ENCODE measurements around the gene PSAT1.

Gene PSAT1

GRCh38 chr9:78294290-78295176, 2.4 kb upstream of the PSAT1 start:
- no peak for DNase-seq

- no peak for DNase-seq
Observed at GRCh38 chr9:78295177-78295575, 1.7 kb upstream of the PSAT1 start.

GRCh38 chr9:78295731-78296130, 1.2 kb upstream of the PSAT1 start:
- DNase-seq, result no peak

DNA sequence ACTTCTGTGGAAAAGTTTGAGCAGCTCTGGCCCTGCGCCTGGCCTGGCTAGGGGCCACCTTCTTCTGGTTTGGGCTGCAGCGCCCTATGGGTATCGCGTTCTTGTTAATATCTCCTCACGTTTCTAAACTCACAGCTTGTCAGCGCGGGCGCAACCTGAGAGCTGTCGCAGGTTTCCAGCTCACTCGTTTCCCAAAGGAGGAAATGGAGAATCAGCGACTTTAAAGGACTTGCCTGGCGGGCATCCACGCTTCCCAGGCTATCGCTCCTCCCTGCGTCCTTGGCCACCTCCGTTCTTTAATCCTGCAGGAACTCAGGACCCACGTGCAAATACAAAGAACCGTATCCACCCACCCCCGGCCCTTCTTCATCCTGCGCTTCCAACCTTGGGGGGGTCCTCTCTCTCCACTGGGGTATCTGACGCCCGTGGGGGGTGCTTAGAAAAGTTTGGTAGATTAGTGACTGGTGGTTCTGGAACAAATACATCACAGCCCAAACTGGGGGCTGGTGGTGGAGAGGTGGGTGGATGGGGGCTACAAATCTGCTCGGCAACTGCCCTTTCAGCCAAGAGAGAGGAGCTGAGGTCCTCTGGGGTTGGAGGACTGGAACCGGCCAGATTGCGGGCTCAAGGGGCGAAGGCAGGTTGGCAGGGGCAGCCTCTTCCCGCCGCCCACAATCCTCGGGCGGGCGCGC, 578 bp upstream of the PSAT1 start:
- peak; percentile 30 for DNase-seq

GRCh38 chr9:78297672-78297961, 692 bp downstream of the PSAT1 start:
- no peak for DNase-seq

DNA sequence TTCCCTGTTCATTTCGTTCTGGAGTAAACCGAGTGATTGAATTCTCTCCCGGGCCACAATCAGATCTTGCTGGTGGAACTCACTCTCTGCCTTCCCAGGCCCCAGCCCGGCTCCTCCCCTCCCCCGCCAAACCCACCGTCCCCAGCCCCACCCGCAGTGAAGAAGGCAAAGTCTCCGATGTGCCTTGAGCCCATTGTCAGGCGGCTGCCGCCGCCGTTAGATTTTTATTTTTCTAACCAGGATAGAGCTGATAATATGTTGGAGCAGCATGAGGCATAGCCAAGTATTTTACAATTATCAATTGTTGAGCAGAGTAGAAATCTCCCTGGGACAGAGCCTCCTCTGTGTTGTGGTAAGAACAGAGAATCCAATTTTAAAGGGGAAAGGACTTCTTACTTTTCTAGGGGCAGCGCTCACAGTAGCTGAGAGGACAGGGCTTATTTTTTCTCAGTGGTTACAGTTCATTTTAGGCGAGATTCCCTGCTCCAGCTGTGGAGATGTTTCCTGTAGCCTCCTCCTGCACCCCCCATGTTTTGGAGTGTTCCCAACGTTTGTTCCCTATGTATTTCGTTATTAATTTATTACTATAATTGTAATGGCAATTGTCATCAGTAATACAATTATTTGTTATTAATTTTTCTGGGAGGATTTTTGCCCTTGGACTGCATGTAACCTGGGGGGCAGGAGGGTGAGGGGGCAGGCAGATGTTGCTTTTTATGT, 1.3 kb downstream of the PSAT1 start:
- DNase-seq, result peak; percentile 30

DNA sequence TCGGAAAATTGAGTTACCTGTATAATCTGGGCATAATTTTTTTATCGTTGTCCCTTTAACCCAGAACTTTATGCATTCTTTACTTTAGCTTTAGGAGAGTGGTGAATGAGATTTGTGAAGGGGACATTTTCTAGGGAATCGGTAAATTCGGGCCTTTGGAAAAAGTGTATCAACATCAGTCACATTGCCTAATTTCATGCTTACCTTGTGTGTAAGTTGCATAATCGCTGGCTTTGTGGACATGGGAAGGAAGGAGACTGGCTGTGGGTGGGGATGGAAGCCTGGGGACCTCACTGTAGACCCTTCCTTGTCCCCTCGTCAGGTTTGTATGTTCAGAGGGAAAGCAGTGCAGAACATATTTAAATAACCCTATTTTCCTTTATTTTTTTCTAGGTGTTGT, 3.3 kb downstream of the PSAT1 start:
- no peak for DNase-seq

GRCh38 chr9:78301466-78301865, 4.5 kb downstream of the PSAT1 start:
- DNase-seq, result no peak

- no peak for DNase-seq
Observed at GRCh38 chr9:78303377-78304062, 6.6 kb downstream of the PSAT1 start.

DNA sequence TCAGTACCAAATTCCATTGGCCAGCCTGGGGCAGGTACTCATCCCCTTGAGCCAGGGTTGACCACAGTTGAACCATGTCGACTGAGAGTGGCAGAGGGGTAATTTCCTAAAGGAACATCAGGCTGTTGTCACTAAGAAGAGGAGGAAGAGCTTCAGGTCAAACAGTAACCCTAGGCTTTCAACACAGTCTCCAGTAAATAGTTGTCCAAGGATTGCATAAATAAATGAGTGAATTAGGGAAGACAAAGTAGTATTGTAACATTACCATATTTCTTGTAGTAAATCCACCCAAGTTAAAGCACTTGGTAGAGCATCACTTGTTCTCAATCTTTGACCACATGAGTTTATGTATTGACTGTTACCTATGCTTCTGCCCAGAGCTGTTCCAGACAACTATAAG, 7.4 kb downstream of the PSAT1 start:
- no peak for DNase-seq

DNA sequence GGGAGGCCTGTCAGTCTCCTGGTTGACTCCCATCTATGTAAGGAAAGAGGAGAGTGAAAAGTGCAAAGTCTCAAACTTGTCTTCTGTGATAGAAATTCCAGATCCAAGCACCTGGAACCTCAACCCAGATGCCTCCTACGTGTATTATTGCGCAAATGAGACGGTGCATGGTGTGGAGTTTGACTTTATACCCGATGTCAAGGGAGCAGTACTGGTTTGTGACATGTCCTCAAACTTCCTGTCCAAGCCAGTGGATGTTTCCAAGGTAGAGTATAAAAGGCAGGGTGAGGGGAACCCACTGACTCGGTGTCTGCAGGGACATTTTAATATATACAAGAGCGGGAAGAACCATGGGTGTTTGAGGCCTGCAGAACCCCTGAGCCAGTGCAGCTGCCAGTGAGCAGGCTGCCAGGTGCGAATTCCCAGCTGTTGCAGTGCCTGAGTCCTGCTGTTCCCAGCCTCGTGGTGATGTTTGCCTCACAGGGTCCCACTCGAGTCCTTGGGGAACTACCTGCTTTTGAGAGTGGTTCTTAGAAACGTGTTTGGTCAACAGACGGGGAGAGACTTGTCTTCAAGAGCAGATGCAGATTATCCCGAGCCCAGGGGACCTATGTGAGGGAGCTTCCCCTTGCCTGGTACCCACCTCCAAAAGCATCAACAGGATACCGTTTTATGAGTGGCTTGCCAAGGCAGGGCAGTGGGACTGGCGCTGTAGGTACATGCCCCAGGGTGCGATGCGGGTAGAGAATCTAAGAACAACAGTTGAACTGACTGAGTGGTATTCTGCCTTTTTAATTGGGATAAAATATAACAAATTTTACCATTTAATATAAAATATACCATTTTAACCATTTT, 9.5 kb downstream of the PSAT1 start:
- DNase-seq, result no peak

GRCh38 chr9:78307360-78307759, 10.4 kb downstream of the PSAT1 start:
- DNase-seq, result no peak

DNA sequence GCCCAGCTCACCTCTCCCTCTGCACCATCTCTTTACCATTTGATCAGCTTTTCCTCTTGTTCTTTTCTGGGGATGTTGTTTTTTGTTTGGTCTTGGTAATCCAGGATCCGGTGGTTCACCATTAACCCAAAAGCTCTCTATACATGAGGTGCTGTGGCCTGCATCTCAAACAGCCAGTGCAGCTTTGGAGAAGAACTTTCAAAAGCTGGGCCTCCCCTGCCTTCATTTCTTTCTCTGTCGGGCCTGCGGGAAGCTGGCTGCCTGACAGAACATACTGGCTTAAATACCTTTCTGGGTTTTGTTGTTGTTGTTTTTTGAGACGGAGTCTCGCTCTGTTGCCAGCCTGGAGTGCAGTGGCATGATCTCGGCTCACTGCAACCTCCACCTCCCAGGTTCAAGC, 12.1 kb downstream of the PSAT1 start:
- DNase-seq, result no peak

- no peak for DNase-seq
Observed at GRCh38 chr9:78311075-78311474, 14.2 kb downstream of the PSAT1 start.

GRCh38 chr9:78311886-78312524, 15.1 kb downstream of the PSAT1 start:
- no peak for DNase-seq

- no peak for DNase-seq
Observed at GRCh38 chr9:78314550-78314949, 17.6 kb downstream of the PSAT1 start.

GRCh38 chr9:78314953-78315870, 18.3 kb downstream of the PSAT1 start:
- DNase-seq, result no peak

DNA sequence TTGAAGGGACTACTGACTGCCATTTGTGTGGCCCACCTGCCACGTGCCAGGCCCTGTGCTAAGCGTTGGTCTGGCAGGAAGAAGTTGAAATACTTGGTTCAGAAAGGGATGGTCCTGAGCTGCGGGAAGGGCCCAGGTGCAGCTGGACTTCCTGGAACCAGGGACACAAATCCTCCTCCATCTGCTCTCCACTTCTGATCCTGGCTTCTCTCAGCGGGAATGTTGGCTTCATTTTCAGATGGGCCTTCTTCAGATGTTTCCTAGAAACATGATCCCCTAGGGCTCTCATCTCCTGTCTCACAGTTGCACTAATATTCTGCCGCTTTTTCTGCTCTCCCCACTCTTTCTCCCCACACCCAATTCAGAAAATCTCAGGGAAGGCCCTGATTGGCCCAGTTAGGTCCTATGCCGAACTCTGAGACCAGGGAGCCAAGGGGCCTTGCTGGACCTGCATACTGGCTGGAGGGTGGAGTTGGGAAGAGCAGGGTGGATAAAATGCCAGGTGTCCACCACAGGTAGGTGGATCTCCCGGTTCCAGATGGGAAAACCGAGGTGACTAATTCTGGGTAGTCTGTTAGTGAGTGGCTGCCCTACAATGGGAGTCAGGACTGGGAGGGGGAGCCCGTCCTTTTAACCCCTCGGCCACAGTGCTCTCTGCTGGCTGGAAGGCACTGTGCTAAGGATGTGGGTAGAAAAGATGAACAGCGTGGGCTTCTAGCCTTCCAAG, 19.4 kb downstream of the PSAT1 start:
- no peak for DNase-seq

GRCh38 chr9:78319197-78320029, 22.5 kb downstream of the PSAT1 start:
- DNase-seq, result no peak
